K562 (cell line): ENCODE measurements around the gene SLC25A26. TPM values are rescaled to one million over a fixed set of nuclear protein-coding genes. Genes with fewer than 3 reads are reported as not detected.
A peak's percentile ranks its signal among the peaks of the same experiment; 100 is the strongest.

Experiments used
- ATAC-seq: fragments of 200-7000 bp; cut with Tn5 transposase; 3 replicates; pipeline ENCODE4 v1.9.1; 2020; ENCODE audit warnings: moderate library complexity
- BruUV-seq: library from RNA; stranded (reverse); fragments of 400-500 nt; replicated peaks from 2 replicates; lab custom pipeline; 2021; lab: Mats Ljungman, UMichigan
- CTCF ChIA-PET: fragments of 300-600 bp; formaldehyde crosslinking; extraction: SDS; loops from one replicate; lab custom pipeline; 2021; ENCODE audit warnings: low intra/inter-chr PET ratio; lab: Yijun Ruan, JAX
- POLR2A ChIA-PET: fragments of 300-600, 350-650 bp; sonication (Branson Sonifier 250); formaldehyde crosslinking; extraction: SDS; loops from one replicate; lab custom pipeline; 2021; ENCODE audit warnings: antibody characterized with exemption, inconsistent platforms; lab: Yijun Ruan, JAX
- DNase-seq, 4 experiments: peaks; one replicate each; pipeline versions ENCODE4 v3.0.0 to v3.0.0-alpha.2; 2011 to 2018; ENCODE audit warnings: low spot score in 3 of 4, mixed read lengths in 3 of 4; ENCODE audit errors: extremely low read depth in 1 of 4
- FAIRE-seq: peaks from 2 replicates; lab custom pipeline; 2011; peaks lifted over from hg19 to GRCh38; lab: Jason Lieb, UNC
- H2AFZ ChIP-seq: 2 replicates; pipeline ENCODE4 v1.6.0; 2011; ENCODE audit warnings: low read depth, low read length, control low read depth, inconsistent platforms
- H3K27ac ChIP-seq: fragments of 200-600 bp; 3 replicates; pipeline ENCODE4 v1.8.0; 2011; ENCODE audit warnings: low read depth, mild to moderate bottlenecking, control low read depth, inconsistent platforms, low read length, moderate library complexity, mixed read lengths; ENCODE audit errors: extremely low read depth
- H3K27me3 ChIP-seq, 2 experiments: fragments of 300-600 bp in 1 of 2; 2 replicates in 1 of 2; 3 replicates in 1 of 2; pipeline versions ENCODE4 v1.6.0 to v1.8.0; 2011; ENCODE audit warnings: inconsistent platforms in 2 of 2, low read length in 2 of 2, mild to moderate bottlenecking in 1 of 2, mixed read lengths in 1 of 2, moderate library complexity in 1 of 2; ENCODE audit not compliant: control insufficient read depth in 2 of 2, insufficient read depth in 2 of 2
- H3K36me3 ChIP-seq: fragments of 300-600 bp; 3 replicates; pipeline ENCODE4 v1.8.0; 2011; ENCODE audit warnings: mild to moderate bottlenecking, low read length, inconsistent platforms; ENCODE audit not compliant: control insufficient read depth, insufficient read depth
- H3K4me1 ChIP-seq, 2 experiments: fragments of 200-600 bp in 1 of 2; replicated peaks in 1 of 2; 2 replicates in 1 of 2; 3 replicates in 1 of 2; pipeline versions ENCODE4 v1.5.1 to v1.8.0; 2011; ENCODE audit warnings: inconsistent platforms in 2 of 2, low read length in 2 of 2, mild to moderate bottlenecking in 1 of 2, mixed read lengths in 1 of 2, moderate library complexity in 1 of 2; ENCODE audit not compliant: control insufficient read depth in 2 of 2, insufficient read depth in 2 of 2
- H3K4me2 ChIP-seq: 2 replicates; pipeline ENCODE4 v1.6.1; 2011; ENCODE audit warnings: low read length, control low read depth, inconsistent platforms, mixed read lengths; ENCODE audit not compliant: insufficient read depth
- H3K4me3 ChIP-seq: fragments of 200-600 bp; sonication (generic), shearing (Covaris generic); 2 replicates; pipeline ENCODE4 v1.5.1; 2016; ENCODE audit warnings: control low read depth, inconsistent platforms
- H3K79me2 ChIP-seq: fragments of 200-600 bp; 3 replicates; pipeline ENCODE4 v1.8.0; 2011; ENCODE audit warnings: low read length, inconsistent platforms; ENCODE audit not compliant: control insufficient read depth, insufficient read depth
- H3K9ac ChIP-seq, 2 experiments: 2 replicates each; pipeline versions ENCODE4 v1.6.0 to v1.6.1; 2011; ENCODE audit warnings: low read depth in 2 of 2, low read length in 2 of 2, control low read depth in 1 of 2, inconsistent platforms in 1 of 2, mild to moderate bottlenecking in 1 of 2, mixed read lengths in 1 of 2; ENCODE audit not compliant: insufficient read depth in 1 of 2
- H3K9me1 ChIP-seq: one replicate; pipeline ENCODE4 v1.6.0; 2011; ENCODE audit warnings: inconsistent platforms, mild to moderate bottlenecking, low read length, moderate library complexity; ENCODE audit not compliant: control insufficient read depth, insufficient read depth
- H3K9me3 ChIP-seq: replicated peaks from 2 replicates; pipeline ENCODE4 v1.5.1; 2011; ENCODE audit warnings: low read depth, low read length, inconsistent platforms; ENCODE audit not compliant: control insufficient read depth, insufficient read depth
- H4K20me1 ChIP-seq: replicated peaks from 2 replicates; pipeline ENCODE4 v1.6.1; 2011; ENCODE audit warnings: low read length, inconsistent platforms, mixed read lengths; ENCODE audit not compliant: control insufficient read depth, insufficient read depth
- BHLHE40 ChIP-seq: IDR thresholded peaks from 2 replicates; pipeline ENCODE4 v1.6.1; 2011; ENCODE audit warnings: low read length, improper control_type of control experiment
- GTF2E2 ChIP-seq: fragments of 200-800 bp; sonication (Bioruptor generic); IDR thresholded peaks from 2 replicates; pipeline ENCODE4 v1.6.1; 2016; ENCODE audit warnings: missing genetic modification characterization, missing compliant biosample characterization
- NRF1 ChIP-seq, 2 experiments: fragments of 450-650 bp; IDR thresholded peaks in 1 of 2; conservative IDR thresholded peaks in 1 of 2; 2 replicates each; pipeline ENCODE4 v1.6.1; 2014; ENCODE audit warnings: mild to moderate bottlenecking in 2 of 2
- TRIM28 ChIP-seq: fragments of 450-650 bp; IDR thresholded peaks from 2 replicates; pipeline ENCODE4 v1.6.1; 2017
- XRCC4 ChIP-seq: IDR thresholded peaks from one replicate; pipeline ENCODE4 v1.6.1; 2011; ENCODE audit not compliant: insufficient read depth, insufficient read length; ENCODE audit errors: extremely low read depth
- WGBS: fragments of 100-300 bp; shearing (Covaris generic); methylation state at CpG from one replicate; pipeline ENCODE4 v1.1.6; 2016; ENCODE audit warnings: low coverage, mixed read lengths; ENCODE audit not compliant: insufficient coverage; ENCODE audit errors: missing lambda C conversion rate; 5-methylcytosine and 5-hydroxymethylcytosine counted together
- in situ Hi-C: fragments of 300-500 bp; cut with MboI; formaldehyde crosslinking; loops from 4 replicates; pipeline ENCODE4 v1.15.0; 2018; ENCODE audit warnings: inconsistent platforms, mixed read lengths
- intact Hi-C: fragments of 100-400 bp; cut with micrococcal nuclease; formaldehyde crosslinking; loops from 2 replicates; pipeline ENCODE4 v1.14.2; 2022
- polyA plus RNA-seq, 8 experiments: library from polyadenylated mRNA; depleted of rRNA in 4 of 8; stranded (reverse) in 5 of 8; unstranded in 3 of 8; fragments of >200 nt; fragmentation: Nextera tagmentation in 2 of 8; fragmentation: Illumina TruSeq in 1 of 8; extraction: Ambion mirVana in 2 of 8; extraction: Trizol in 1 of 8; gene quantifications; 2 replicates each; pipeline versions ENCODE4 v1.2.1 to v1.2.3, GENCODE V29; 2011 to 2014; ENCODE audit warnings: inconsistent platforms in 1 of 8, missing spikeins in 1 of 8
- total RNA-seq, 7 experiments: library from RNA; depleted of rRNA in 6 of 7; stranded (reverse); fragments of >200 nt in 6 of 7; fragmentation: Illumina TruSeq in 2 of 7; extraction: Trizol in 2 of 7; gene quantifications; 2 replicates each; pipeline versions ENCODE4 v1.2.1 to v1.2.3, GENCODE V29; 2011 to 2021; ENCODE audit warnings: low replicate concordance in 1 of 7

Gene SLC25A26
- total and polyA plus RNA-seq, 9 of the 15 experiments (the other 6 are each of a cell fraction or from before 2014, with no cell fraction given): 7.2 to 29.1 (median 12.6) TPM

- ATAC-seq: no peak
Observed at GRCh38 chr3:66186545-66186944, 34.3 kb upstream of the SLC25A26 start.

GRCh38 chr3:66195347-66195783, 25.4 kb upstream of the SLC25A26 start:
- Histone ChIP-seq H3K79me2 (no peaks in the 10 kb centered on the region), H3K4me3 (no peak overlapping the region), H3K36me3 (no peaks in the 10 kb centered on the region), H2AFZ (no peak overlapping the region), H4K20me1 (no peaks in the 10 kb centered on the region), H3K4me2 (no peak overlapping the region), H3K27ac (no peak overlapping the region), H3K9me1 (no peaks in the 10 kb centered on the region), H3K9me3 (no peaks in the 10 kb centered on the region), H3K4me1 (no peaks in the 10 kb centered on the region), H3K27me3 (peaks cover 0 to 11% of the 10 kb centered on the region in 2 experiments; a peak in 2 of 5 replicates), H3K9ac (no peak overlapping the region)
- TF ChIP-seq NRF1 (conservative IDR thresholded peaks at IDR 0.05 in 1 of 2, IDR thresholded peaks at IDR 0.05 in 1 of 2) (peak; percentile 71 to 75), TRIM28 (no peak), GTF2E2 (tag) (no peak), XRCC4 (no peak)
- 6% methylated on average over 15 of the region's 21 CpGs for WGBS
- ChIA-PET CTCF (no interaction called here), POLR2A (no interaction called here)
- intact Hi-C loops: no loop called here
- BruUV-seq: no TSS peak
- DNase-seq (peak in 2 of 4 experiments; percentile 5 to 9), ATAC-seq (no peak), FAIRE-seq (no peak)
- in situ Hi-C loops: no loop called here

More at GRCh38 chr3:66186545-66186944, 34.3 kb upstream of the SLC25A26 start:
- Histone ChIP-seq H3K9me3 (no peaks in the 10 kb centered on the region), H3K4me3 (no peak overlapping the region), H3K4me1 (no peaks in the 10 kb centered on the region), H3K9ac (no peak overlapping the region), H3K27me3 (no peaks in the 10 kb centered on the region), H4K20me1 (no peaks in the 10 kb centered on the region), H3K4me2 (no peak overlapping the region), H2AFZ (no peak overlapping the region), H3K36me3 (no peaks in the 10 kb centered on the region), H3K79me2 (no peaks in the 10 kb centered on the region), H3K9me1 (no peaks in the 10 kb centered on the region), H3K27ac (no peak overlapping the region)
- CTCF ChIA-PET: no interaction called here
- no peak for TF ChIP-seq BHLHE40
- in situ Hi-C loops (no loop called here), intact Hi-C loops (no loop called here)
- DNase-seq: no peak
- no TSS peak for BruUV-seq
- no peak for FAIRE-seq
- POLR2A ChIA-PET: no interaction called here
